ENCODE results near the gene INTS11. TPM values are rescaled to one million over a fixed set of nuclear protein-coding genes. Genes with fewer than 3 reads are reported as not detected.

INTS11 gene
- polyA plus RNA-seq, 3 donors: 110 to 159 (median 153) TPM

- DNase-seq: no peak
These were observed 34.2 kb downstream of the INTS11 start for GRCh38 chr1:1290238-1290731.

- no peak for DNase-seq
These were observed 37.0 kb downstream of the INTS11 start for GRCh38 chr1:1287288-1288110.

GRCh38 chr1:1286313-1287261 lies 37.9 kb downstream of the INTS11 start:
- DNase-seq: no peak

GRCh38 chr1:1285611-1286311 lies 38.7 kb downstream of the INTS11 start:
- no peak for DNase-seq

- DNase-seq: no peak
These were observed 39.3 kb downstream of the INTS11 start for GRCh38 chr1:1285102-1285571.

GRCh38 chr1:1284221-1285101 lies 40.0 kb downstream of the INTS11 start:
- DNase-seq: no peak

- peak; percentile 55 for DNase-seq
These were observed 40.6 kb downstream of the INTS11 start for GRCh38 chr1:1283821-1284220.

- DNase-seq: no peak
These were observed 41.5 kb downstream of the INTS11 start for GRCh38 chr1:1282998-1283397.

- DNase-seq: no peak
These were observed 42.7 kb downstream of the INTS11 start for GRCh38 chr1:1281533-1282321.

GRCh38 chr1:1280782-1281481 lies 43.5 kb downstream of the INTS11 start:
- no peak for DNase-seq

GRCh38 chr1:1279028-1279427 lies 45.4 kb downstream of the INTS11 start:
- no peak for DNase-seq

- no peak for DNase-seq
These were observed 45.8 kb downstream of the INTS11 start for GRCh38 chr1:1278620-1279019.

GRCh38 chr1:1275836-1276235 lies 48.6 kb downstream of the INTS11 start:
- DNase-seq: no peak

- DNase-seq: no peak
These were observed 49.5 kb downstream of the INTS11 start for GRCh38 chr1:1274931-1275431.

- no peak for DNase-seq
These were observed 50.0 kb downstream of the INTS11 start for GRCh38 chr1:1274299-1274930.

GRCh38 chr1:1273512-1274298 lies 50.8 kb downstream of the INTS11 start, which contains the start of gene UBE2J2:
Gene UBE2J2 (minus strand): TSS chr1:1273854. CDS start chr1:1267992, 5,862 bp downstream.
- peak; percentile 89 for DNase-seq

GRCh38 chr1:1273209-1273511 lies 51.3 kb downstream of the INTS11 start:
- DNase-seq: no peak

All from renal pelvis (tissue), 4 donors.